ENCODE measurements around the gene OR51E1.
A peak's percentile ranks its signal among the peaks of the same experiment; 100 is the strongest.

The OR51E1 gene

DNA sequence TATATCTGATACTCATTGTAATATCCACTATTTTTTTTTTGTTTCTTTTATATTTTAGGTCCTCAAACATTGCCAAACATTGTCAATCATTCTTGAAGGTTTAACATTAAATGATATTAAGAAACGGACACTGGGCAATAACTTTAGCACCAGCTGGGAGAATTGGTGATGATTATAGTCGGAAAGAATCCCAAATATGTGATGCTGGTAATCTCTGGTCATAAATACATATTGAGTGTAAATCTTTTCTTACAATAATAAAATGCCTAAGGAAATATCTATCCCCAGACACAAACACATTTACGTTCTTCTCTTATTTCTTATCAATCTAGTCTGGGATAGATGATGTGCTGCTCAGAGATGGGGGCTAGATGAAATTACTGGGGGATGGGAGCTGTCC, 28.7 kb downstream of the OR51E1 start:
- TF ChIP-seq CTCF (IDR thresholded peaks at IDR 0.05; ENCODE audit: low read depth, low read length, missing control alignments), result no peak
- in situ Hi-C loops (cut with HindIII; ENCODE audit: low pct_ligation_motif_present, low sequenced_read_pairs), result no loop called here

DNA sequence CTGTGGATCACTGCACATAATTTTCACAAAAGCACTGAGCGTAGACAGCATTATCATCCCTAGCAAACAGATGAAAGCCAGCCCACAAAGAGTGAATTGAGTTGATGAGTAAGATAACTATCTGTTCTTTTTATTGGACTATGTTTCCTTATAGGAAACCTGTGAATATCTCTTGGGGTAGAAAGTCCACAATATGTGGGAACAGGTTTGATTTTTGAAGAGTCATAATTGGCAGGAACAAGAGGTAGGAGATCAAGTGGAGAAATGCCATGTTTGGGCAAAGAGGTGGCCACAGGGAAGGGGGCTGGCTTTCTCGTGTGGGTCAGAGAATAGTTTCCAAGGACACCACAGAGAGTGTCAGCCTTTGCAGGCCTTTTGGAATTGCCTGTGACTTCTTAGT, 30.0 kb downstream of the OR51E1 start:
- TF ChIP-seq CTCF (IDR thresholded peaks at IDR 0.05; ENCODE audit: low read depth, low read length, missing control alignments), result no peak
- H3K36me3 ChIP-seq (replicated peaks), result no peaks in the 10 kb centered on the region
- H3K4me3 ChIP-seq (ENCODE audit: low read depth, low read length), result no peak overlapping the region
- no peak for DNase-seq
- no peaks in the 10 kb centered on the region for H3K27me3 ChIP-seq (replicated peaks)
- in situ Hi-C loops (cut with HindIII; ENCODE audit: low pct_ligation_motif_present, low sequenced_read_pairs), result no loop called here
- H3K27ac ChIP-seq, result no peak overlapping the region

More for the DNA sequence above, 28.7 kb downstream of the OR51E1 start:
- Histone ChIP-seq H3K4me3 (ENCODE audit: low read depth, low read length) (no peak overlapping the region), H3K27me3 (replicated peaks) (no peaks in the 10 kb centered on the region), H3K27ac (peak overlapping the region; percentile 36), H3K36me3 (replicated peaks) (no peaks in the 10 kb centered on the region)
- DNase-seq, result no peak

DNA sequence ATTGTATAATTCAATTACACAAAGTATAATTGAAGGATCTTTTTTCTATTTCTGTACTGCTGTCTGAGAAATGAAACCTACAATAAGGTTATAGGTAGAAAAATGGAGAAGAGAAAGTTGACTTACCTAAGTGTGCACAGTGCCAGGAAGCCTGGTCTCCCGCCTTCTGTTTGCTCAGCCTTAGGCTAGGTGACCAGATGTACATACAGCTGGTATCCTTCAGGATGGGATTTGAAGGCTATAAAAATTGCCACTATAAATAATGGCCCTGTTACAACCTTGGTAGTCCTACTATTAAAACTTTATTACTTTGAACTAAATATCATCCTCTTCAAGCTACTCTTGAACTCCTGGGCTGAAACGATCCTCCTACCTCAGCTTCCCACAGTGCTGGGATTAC, 34.2 kb downstream of the OR51E1 start:
- no peak for TF ChIP-seq CTCF (IDR thresholded peaks at IDR 0.05; ENCODE audit: low read depth, low read length, missing control alignments)
- in situ Hi-C loops (cut with HindIII; ENCODE audit: low pct_ligation_motif_present, low sequenced_read_pairs), result no loop called here
- H3K4me3 ChIP-seq (ENCODE audit: low read depth, low read length), result no peak overlapping the region

GRCh38 chr11:4680341-4680740, 36.6 kb downstream of the OR51E1 start:
- TF ChIP-seq CTCF (IDR thresholded peaks at IDR 0.05; ENCODE audit: low read depth, low read length, missing control alignments), result no peak
- no peak for DNase-seq
- in situ Hi-C loops (cut with HindIII; ENCODE audit: low pct_ligation_motif_present, low sequenced_read_pairs), result no loop called here

More for the DNA sequence above, 34.2 kb downstream of the OR51E1 start:
- H3K27me3 ChIP-seq (replicated peaks), result no peaks in the 10 kb centered on the region
- no peak for DNase-seq
- no peaks in the 10 kb centered on the region for H3K36me3 ChIP-seq (replicated peaks)
- H3K27ac ChIP-seq, result no peak overlapping the region

DNA sequence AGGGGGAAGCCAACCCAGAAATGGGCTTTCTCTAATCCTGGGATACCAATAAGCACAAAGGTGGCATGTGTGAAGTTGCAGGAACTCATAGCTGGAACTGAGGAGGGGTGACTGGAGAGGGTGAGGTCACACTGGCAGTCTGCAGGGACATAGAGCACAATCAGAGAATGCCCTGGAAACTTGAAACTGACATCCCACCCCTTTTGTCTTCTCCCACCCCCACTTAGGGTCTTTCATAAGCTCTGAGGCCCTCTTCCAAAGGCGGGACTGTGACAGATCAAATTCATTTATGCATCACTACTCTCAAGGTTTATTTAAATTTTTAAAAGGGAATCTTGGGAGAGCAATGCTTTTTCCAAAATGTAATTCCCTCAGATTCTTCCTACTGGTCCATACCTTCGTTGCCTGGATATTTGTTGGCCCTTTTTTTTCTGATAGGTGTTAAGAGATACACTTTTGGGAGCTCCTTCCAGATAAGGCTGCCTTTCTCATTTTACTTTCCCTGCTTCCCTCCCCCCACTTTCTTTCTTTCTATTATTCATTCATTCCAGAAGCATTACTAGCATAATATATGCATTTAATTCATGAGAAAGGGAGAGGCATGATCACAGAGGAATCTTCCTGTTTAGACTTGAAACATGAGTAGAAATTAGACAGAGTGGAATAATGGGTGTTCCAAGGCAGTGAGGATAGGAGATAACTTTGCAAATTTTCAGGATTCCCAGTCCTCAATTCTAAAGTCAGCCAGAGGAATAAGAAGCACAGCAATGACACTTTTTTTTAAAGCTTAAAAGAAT, 39.0 kb downstream of the OR51E1 start:
- DNase-seq, result no peak
- in situ Hi-C loops (cut with HindIII; ENCODE audit: low pct_ligation_motif_present, low sequenced_read_pairs), result no loop called here

More at GRCh38 chr11:4680341-4680740, 36.6 kb downstream of the OR51E1 start:
- Histone ChIP-seq H3K4me3 (ENCODE audit: low read depth, low read length) (no peak overlapping the region), H3K27ac (no peak overlapping the region), H3K27me3 (replicated peaks) (no peaks in the 10 kb centered on the region), H3K36me3 (replicated peaks) (no peaks in the 10 kb centered on the region)

More for the DNA sequence above, 39.0 kb downstream of the OR51E1 start:
- no peaks in the 10 kb centered on the region for H3K36me3 ChIP-seq (replicated peaks)
- no peak for TF ChIP-seq CTCF (IDR thresholded peaks at IDR 0.05; ENCODE audit: low read depth, low read length, missing control alignments)
- H3K27me3 ChIP-seq (replicated peaks), result no peaks in the 10 kb centered on the region
- H3K27ac ChIP-seq, result peak overlapping the region; percentile 3
- H3K4me3 ChIP-seq (ENCODE audit: low read depth, low read length), result no peak overlapping the region
